GM12892 (cell line): ENCODE data around the gene NRF1.

Source experiments
- POLR2A ChIP-seq: IDR thresholded peaks from 2 replicates; pipeline ENCODE4 v1.6.1; 2011; ENCODE audit warnings: low read depth, low read length, control low read depth
- POLR2AphosphoS5 ChIP-seq: IDR thresholded peaks from 2 replicates; pipeline ENCODE4 v1.6.1; 2011; ENCODE audit warnings: low read depth, low read length, control low read depth

- TF ChIP-seq POLR2AphosphoS5 = no peak
- TF ChIP-seq POLR2A = no peak
Observed at GRCh38 chr7:129730159-129730558, 118.6 kb downstream of the NRF1 start.
